ENCODE measurements around the gene ZNF768.
A peak's percentile ranks its signal among the peaks of the same experiment; 100 is the strongest.
"Not testable (repeated sequence)": the region's sequence is repeated elsewhere in the genome, so short reads cannot be mapped to it uniquely, and the experiment has no call there.

The ZNF768 gene

DNA sequence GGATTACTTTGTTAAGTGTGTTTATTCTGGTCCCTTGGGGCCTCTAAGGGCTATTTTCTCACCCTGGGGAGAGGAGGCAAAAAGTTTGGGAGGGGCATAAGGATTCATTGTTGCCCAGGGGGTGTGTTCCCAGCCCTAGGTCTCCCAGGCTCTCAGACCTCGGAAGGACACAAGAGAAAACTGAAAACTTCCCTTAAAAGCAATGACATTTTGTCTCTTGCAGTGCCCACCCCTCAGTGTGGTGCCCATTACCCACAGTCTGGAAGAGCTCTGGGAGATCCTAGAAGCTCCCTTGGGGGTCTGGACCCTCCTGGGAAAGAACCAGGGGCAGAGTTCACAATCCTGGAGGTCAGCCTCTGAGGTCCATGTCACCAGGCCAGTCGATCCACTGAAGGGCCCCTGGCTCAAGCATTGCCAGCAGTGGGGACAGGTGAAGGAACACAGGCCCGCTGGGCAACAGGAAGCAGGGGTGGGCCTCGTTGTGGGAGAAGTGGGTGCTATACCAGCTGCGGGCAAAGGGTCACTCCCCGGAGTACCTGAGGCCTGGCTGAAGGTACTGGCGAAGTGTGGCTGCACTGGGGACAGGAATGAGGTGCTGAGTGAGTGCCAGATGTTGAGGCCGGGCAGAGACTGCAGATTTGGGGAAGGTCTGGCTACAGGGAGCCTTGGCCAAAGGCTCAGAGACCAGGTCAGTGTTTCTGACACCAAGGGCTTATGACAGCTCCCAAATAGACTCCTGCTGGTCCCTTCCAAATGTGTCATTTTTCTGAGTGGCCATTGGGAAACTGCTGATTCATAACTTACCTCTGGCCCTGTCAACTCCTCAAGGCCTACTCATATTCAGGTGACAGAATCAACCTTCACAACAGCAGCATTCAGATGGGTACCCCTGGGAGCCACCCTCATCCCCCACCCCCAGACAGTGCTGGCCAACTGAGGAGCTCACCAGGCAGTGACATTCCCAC is 12.9 kb upstream of the ZNF768 start:
- DNase-seq (ENCODE audit: low read depth), result no peak
- TF ChIP-seq, protein P1, sequence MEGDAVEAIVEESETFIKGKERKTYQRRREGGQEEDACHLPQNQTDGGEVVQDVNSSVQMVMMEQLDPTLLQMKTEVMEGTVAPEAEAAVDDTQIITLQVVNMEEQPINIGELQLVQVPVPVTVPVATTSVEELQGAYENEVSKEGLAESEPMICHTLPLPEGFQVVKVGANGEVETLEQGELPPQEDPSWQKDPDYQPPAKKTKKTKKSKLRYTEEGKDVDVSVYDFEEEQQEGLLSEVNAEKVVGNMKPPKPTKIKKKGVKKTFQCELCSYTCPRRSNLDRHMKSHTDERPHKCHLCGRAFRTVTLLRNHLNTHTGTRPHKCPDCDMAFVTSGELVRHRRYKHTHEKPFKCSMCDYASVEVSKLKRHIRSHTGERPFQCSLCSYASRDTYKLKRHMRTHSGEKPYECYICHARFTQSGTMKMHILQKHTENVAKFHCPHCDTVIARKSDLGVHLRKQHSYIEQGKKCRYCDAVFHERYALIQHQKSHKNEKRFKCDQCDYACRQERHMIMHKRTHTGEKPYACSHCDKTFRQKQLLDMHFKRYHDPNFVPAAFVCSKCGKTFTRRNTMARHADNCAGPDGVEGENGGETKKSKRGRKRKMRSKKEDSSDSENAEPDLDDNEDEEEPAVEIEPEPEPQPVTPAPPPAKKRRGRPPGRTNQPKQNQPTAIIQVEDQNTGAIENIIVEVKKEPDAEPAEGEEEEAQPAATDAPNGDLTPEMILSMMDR (IDR thresholded peaks at IDR 0.05; ENCODE audit: low read depth, low read length, missing control alignments), result no peak
- in situ Hi-C loops (cut with HindIII; ENCODE audit: low sequenced_read_pairs), result no loop called here
- H3K4me3 ChIP-seq (ENCODE audit: low read depth, low read length), result no peak overlapping the region

DNA sequence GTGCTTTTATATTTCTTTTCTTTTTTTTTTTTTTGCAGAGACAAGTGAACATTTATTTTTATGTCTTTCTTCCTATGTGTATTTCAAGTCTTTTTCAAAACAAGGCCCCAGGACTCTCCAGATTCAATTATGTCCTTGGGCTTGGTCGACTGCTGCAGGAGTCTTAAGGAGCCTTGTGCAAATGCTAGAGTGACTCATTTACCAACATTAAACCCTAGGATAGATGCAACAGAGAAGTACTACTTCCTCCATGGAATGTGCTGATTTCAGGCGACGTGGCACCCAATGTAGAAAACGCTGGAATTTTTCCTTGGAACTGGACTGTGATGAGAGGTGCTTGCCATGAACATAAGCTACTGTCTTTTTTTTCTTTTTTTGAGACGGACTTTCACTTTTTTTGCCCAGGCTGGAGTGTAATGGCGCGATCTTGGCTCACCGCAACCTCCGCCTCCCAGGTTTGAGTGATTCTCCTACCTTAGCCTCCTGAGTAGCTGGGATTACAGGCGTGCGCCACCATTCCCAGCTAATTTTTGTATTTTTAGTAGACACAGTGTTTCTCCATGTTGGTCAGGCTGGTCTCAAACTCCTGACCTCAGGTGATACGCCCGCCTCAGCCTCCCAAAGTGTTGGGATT is 10.1 kb upstream of the ZNF768 start:
- H3K4me3 ChIP-seq (ENCODE audit: low read depth, low read length); in situ Hi-C loops (cut with HindIII; ENCODE audit: low sequenced_read_pairs); DNase-seq (ENCODE audit: low read depth): not testable (repeated sequence)

DNA sequence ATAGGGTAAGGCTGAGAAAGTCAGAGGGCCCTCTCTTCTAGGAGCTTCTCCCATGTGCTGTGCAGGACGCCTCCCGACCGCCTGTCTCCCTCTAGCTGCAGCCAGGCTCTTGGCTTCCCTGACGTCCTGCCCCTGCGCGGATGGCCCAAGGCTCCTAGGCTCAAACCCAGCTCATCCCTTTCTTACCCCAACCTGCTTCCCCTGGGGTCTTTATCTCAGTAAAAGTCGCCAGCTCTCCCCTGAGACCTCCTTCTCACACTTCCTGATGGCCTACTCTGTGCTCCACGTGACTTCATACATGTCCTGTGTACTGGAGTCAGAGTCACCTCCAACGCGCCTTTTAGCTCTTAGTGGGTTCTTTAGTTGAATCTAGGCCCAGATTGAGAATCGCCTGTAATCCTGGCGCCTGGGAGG is 9.4 kb upstream of the ZNF768 start:
- in situ Hi-C loops (cut with HindIII; ENCODE audit: low sequenced_read_pairs), result no loop called here
- TF ChIP-seq, protein P1 (IDR thresholded peaks at IDR 0.05; ENCODE audit: low read depth, low read length, missing control alignments), result peak; percentile 69
- DNase-seq (ENCODE audit: low read depth), result no peak
- peak overlapping the region; percentile 53 for H3K4me3 ChIP-seq (ENCODE audit: low read depth, low read length)

DNA sequence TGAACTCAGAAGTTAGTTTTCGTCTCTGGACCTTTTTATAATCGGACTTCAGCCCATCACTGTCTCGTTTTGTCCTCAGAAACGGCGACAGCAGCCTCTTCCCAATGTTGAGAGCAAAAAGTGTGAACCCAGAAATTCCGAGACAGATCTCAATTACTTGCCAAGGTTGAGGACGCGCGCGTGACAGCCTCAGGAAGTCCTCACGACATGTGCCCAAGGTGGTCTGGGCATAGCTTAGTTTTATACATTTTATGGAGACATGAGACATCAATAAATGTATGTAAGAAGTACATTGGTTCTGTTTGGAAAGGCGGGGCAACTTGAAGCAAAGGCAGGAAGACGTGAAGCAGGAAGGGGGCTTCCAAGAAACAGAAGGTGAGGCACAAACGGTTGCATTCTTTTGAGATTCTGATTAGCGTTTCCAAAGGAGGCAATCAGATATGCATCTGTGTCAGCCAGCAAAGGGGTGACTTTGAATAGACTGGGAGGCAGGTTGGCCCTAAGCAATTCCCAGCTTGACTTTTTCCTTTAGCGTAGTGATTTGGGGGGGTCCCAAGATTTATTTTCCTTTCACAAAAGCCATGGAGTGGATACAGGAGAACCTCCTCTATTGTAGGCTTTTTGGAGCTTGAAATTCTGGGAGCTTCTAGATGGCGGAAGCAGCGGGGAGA is 8.9 kb upstream of the ZNF768 start:
- no peak for DNase-seq (ENCODE audit: low read depth)
- H3K4me3 ChIP-seq (ENCODE audit: low read depth, low read length), result peak overlapping the region; percentile 53
- TF ChIP-seq, protein P1 (IDR thresholded peaks at IDR 0.05; ENCODE audit: low read depth, low read length, missing control alignments), result no peak
- in situ Hi-C loops (cut with HindIII; ENCODE audit: low sequenced_read_pairs), result no loop called here

DNA sequence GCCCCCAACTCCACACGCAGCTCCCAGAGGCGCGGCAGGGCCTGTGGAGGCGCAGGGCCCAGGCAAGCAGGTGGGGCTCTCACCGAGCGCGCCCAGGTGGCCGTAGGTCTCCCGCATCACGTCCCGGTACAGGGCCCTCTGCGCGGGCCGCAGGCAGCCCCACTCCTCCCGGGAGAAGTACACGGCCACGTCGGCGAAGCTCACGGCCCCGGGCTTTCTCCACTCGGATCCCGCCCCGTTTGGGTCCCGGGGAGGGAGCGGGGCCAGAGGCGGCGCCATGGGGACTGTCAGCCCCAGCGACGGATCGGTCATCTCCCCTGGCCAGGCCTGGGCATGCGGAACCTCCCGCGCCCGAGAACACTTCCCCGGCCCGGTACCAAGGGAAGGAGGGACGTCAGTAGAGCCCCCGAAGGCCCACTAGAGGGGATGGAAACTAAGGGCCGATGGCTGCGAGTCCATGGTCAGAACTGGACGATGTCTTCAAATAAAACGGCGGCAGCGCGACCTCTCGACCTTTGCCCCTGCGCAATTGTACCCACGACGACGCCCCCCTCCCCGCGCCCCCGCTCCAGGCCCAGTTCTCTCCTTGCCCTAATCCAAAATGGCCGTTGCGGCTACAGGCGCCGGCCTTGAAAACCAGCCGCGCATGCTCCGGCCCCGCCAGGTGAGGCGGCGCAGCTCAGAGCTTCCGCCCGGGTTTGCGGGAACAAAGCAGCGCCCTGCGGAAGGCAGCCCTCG is 8.2 kb upstream of the ZNF768 start, which contains the start of gene ZNF747:
Gene ZNF747 (minus strand): TSS at position 491 of the 738 bp plus-strand sequence. CDS start 179 bp downstream, at position 312.
- peak within 1 kb of the TSS; percentile 53 for H3K4me3 ChIP-seq (ENCODE audit: low read depth, low read length)
- DNase-seq (ENCODE audit: low read depth), result peak; percentile 41
- TF ChIP-seq, protein P1 (IDR thresholded peaks at IDR 0.05; ENCODE audit: low read depth, low read length, missing control alignments), result no peak
- in situ Hi-C loops (cut with HindIII; ENCODE audit: low sequenced_read_pairs), result no loop called here

DNA sequence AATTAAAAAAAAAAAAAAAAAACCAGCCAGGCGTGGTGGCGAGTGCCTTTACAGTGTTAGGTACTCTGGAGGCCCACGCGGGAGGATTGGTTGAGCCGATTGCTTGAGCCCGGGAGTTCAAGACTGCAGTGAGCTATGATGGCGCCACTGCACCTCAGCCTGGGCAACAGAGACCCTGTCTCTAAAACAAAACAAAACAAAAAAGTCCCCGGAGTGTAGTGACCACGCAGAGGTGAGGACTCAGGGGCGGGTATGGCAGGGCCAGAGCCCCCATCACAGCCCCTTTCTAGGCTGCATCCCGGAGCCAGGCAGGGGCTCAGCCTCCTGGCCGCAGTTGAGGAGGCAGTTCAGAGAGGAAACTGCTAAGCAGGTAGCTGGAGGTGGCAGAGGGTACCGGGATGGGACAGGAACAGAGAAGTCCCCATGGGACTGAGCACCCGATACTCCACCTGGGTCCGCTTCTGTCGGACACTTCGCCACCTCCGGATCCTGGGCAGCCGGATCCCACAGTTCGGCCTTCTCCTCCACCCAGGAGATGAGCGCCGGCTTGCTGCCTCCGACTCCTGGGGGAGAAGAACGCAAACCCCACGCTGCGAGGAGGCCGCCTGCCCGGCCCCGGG is 7.5 kb upstream of the ZNF768 start:
- peak overlapping the region; percentile 53 for H3K4me3 ChIP-seq (ENCODE audit: low read depth, low read length)
- DNase-seq (ENCODE audit: low read depth), result no peak
- in situ Hi-C loops (cut with HindIII; ENCODE audit: low sequenced_read_pairs), result no loop called here
- TF ChIP-seq, protein P1 (IDR thresholded peaks at IDR 0.05; ENCODE audit: low read depth, low read length, missing control alignments), result no peak

All from astrocyte of the cerebellum (primary cell).